Stimulated activated naive CD4-positive, alpha-beta T cell treated with Interleukin-2 at 50 U/mL for 16 hours (primary cell): ENCODE results near the gene MAP3K12.
"Not testable (repeated sequence)": the region's sequence is repeated elsewhere in the genome, so short reads cannot be mapped to it uniquely, and the experiment has no call there.

Source experiments
- DNase-seq: peaks from one replicate; lab custom pipeline; 2025; lab: John Stamatoyannopoulos, UW

The MAP3K12 gene

GRCh38 chr12:53499266-53500141 lies at the start of gene MAP3K12:
MAP3K12 (minus strand) TSS chr12:53499458; CDS start chr12:53487391, 12,067 bp downstream.
- DNase-seq, result peak; percentile 73

GRCh38 chr12:53548354-53548753 lies 49.1 kb upstream of the MAP3K12 start:
- DNase-seq, result not testable (repeated sequence)

DNA sequence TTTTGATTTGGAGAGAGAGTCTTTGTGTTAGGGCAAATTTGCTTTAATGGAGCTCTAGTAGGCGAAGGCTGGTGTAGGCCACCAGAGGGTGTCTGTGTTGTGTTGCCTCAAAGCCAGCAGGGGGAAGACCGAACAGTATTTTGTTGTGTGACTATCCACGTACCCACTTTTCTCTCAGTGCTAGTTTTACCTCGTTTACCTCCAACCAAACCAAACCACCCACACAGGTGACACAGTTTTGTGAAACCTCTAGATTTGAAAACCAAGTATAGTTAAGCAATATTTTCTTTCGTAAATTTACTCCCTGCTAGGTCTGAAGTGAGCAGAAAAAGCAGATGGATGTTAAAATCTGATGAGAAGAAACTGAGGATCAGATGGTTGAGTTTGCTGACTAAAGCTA lies 44.3 kb upstream of the MAP3K12 start:
- DNase-seq, result peak; percentile 32

GRCh38 chr12:53539526-53539925 lies 40.3 kb upstream of the MAP3K12 start:
- DNase-seq, result no peak

DNA sequence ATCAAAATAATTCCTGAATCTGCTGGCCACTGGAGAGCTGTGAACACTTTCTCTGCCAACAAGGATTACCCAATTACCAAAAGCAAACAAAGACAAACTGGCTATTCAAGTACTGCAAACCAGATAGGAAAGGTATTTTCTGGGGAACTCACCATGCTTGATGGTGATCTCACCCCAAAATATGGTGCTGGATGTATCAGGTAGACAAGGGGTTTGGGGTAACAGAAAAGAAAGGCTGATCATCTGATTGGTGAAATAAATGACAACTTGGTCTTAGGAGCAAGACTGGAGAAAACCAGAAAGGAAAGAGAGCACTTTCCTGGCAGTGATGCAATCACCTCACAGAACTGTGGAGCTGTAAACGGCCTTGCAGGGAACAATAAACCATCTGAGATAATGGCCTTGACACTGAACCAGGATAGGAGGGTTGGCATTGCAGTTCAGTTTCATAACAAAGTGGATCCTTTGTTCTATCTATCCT lies 39.0 kb upstream of the MAP3K12 start:
- no peak for DNase-seq

DNA sequence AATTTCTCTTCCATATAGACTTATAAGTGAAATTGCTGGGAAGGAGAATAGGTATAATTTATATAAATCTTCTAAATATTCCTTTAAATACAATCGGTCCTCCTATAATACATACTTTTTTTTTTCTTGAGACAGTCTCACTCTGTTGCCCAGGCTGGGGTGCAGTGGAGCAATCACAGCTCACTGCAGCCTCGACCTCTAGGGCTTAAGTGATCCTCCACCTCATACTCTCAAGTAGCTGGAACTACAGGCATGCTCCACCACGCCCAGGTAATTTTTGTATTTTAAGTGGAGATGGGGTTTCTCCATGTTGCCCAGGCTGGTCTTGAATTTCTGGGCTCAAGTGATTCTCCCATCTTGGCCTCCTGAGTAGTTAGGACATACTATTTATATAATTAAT lies 37.7 kb upstream of the MAP3K12 start:
- DNase-seq, result no peak

DNA sequence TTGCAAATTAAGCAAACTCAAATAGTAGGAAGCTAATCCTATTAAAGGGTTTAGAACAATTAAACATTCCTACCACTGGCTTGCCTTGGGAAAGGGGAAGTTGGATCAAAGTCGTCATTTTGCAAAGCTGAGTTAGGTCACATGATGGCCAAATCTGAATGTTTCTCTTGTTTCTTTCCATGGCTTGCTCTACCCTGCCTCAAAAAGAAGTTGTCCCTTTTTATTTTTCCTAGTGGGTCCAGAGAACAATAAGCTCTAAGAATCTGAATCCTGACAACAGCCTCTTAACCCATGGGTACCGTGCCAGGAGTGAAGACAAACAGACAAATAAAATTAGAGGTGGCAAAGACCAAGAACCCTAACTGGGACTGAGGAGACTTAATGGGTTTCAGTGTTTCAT lies 34.2 kb upstream of the MAP3K12 start:
- DNase-seq, result no peak

GRCh38 chr12:53532524-53533445 lies 33.5 kb upstream of the MAP3K12 start:
- no peak for DNase-seq

- DNase-seq, result no peak
These were observed 32.8 kb upstream of the MAP3K12 start for GRCh38 chr12:53532021-53532420.

- no peak for DNase-seq
These were observed 31.7 kb upstream of the MAP3K12 start for GRCh38 chr12:53530920-53531319.

DNA sequence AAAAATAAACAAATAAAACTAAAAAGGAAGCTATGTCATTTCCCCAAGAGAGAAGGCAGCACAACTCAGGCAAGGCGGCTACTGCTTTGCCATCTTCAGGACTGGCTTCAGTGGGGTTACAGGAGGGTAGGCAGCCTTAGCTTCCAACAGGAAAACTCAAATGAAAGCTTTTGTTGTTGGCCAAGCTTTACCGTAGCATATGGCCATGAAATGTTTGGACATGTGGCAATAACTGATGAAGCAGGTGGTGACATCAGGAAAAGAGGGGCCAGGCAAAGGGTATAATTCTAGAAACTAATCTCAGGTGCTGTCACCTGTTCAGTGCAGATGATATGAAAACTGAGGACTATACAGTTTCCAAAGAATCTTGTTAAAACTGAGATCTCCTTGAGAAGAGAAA lies 30.8 kb upstream of the MAP3K12 start:
- DNase-seq, result no peak

GRCh38 chr12:53524476-53524875 lies 25.2 kb upstream of the MAP3K12 start:
- no peak for DNase-seq

DNA sequence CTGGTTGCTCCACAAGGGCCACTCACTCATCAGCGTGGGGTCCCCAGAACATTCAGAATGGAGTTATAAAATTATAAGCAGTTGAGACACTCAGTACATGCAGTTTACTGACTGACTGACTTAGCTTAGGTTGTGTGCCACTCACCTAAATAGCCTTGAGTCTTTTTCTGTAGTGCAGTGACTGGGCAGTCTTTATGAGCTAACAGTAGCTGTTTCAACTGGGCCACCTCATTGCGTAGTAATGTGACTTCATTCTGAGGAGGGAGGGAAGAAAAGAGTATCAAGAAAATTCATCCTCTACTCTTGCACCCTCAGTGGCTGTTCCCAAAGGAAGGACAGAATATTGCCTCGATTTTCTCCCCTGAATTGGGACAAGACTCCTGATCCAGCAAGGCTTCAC lies 23.9 kb upstream of the MAP3K12 start:
- no peak for DNase-seq

GRCh38 chr12:53518381-53518780 lies 19.1 kb upstream of the MAP3K12 start:
- no peak for DNase-seq

GRCh38 chr12:53516758-53517455 lies 17.6 kb upstream of the MAP3K12 start:
- no peak for DNase-seq

- no peak for DNase-seq
These were observed 16.0 kb upstream of the MAP3K12 start for GRCh38 chr12:53515291-53515680.

DNA sequence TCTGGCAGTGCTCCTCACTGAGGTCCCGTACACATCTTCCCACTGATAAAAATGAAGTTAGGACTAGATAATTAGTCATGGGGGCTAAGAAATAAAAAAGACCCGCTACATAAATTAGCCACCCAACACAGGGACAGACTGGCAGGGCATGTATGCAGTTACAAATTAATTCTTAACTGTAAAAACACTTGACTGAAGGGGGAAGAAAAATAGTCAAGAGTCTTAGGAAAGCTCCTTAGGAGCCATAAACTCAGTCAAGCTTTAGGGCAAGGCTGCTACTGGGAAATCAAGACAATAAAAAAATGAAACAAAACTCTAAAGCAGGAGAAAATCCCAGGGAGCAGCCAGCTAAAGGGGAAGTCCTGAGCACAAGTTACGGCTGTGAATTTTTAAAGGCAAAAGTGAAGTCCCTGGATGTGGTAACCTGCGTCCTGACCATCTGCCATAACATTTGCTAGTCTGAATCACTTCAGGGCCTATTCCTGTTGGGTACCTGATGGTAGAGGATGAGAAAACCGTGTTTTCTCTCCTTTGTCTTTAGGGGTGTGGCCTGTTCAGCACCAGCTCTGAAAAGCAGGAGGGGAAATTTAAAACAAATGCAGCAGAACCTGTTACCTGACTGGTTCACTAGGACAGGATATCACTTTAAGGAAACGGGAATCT lies 15.5 kb upstream of the MAP3K12 start:
- no peak for DNase-seq

DNA sequence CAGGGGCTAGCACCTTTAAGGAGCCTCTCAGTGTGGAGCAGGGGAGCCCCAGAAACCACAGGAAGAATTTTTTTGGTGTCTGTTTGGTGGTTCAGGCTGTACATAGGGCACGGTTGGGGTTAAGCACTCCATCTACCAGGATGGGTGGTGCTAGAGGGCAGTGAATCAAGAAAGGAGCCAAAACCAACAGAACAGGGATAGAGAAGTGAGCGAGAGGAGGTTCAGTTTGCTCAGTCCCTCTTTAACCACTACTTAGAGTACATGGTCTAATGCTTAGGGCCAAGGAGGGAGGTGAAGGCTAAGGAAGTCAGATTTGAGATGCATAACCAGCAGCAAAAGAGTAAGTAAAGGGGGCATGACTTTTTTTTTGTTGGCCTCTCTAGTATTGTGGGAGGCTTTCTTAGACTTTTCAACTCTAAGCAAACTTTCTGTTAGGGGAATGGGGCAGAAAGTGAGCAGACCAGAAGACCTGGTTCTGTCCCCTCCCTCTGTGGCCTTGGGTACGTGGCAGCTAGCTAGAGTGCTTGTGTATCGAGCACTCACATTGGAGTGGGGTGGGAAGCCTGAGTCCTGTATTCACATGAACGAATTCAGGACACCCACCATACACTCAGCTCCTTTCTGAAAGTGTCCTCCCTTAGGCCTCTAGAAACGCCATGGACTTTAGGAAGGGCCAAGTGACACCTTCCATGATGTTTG lies 14.6 kb upstream of the MAP3K12 start:
- no peak for DNase-seq

- DNase-seq, result no peak
These were observed 11.0 kb upstream of the MAP3K12 start for GRCh38 chr12:53510181-53510812.

- peak; percentile 72 for DNase-seq
These were observed 9.4 kb upstream of the MAP3K12 start for GRCh38 chr12:53508534-53509170.
